ENCODE measurements around the gene ACTR6.

DNA sequence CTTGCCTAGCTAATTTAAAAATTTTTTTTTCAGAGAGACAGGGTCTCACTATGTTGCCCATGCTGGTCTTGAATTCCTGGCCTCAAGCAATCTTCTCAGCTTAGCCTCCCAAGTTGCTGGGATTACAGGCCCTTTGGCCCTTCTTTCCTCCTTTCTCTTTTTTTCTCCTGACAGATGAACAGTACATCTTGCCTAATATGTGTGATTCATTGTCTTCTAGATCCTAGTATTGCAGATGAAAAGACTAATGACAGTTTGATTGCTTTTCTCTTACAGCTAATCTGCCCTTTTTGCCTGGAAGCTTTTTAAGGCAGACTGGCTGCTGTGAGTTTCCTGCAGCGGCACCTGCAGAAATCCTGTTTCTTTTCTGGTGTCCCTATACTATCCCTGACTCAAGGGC lies 54.3 kb downstream of the ACTR6 start:
- TF ChIP-seq, protein P1, sequence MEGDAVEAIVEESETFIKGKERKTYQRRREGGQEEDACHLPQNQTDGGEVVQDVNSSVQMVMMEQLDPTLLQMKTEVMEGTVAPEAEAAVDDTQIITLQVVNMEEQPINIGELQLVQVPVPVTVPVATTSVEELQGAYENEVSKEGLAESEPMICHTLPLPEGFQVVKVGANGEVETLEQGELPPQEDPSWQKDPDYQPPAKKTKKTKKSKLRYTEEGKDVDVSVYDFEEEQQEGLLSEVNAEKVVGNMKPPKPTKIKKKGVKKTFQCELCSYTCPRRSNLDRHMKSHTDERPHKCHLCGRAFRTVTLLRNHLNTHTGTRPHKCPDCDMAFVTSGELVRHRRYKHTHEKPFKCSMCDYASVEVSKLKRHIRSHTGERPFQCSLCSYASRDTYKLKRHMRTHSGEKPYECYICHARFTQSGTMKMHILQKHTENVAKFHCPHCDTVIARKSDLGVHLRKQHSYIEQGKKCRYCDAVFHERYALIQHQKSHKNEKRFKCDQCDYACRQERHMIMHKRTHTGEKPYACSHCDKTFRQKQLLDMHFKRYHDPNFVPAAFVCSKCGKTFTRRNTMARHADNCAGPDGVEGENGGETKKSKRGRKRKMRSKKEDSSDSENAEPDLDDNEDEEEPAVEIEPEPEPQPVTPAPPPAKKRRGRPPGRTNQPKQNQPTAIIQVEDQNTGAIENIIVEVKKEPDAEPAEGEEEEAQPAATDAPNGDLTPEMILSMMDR (IDR thresholded peaks at IDR 0.05), result no peak
- TF ChIP-seq POLR2A (IDR thresholded peaks at IDR 0.05) (no peak), POLR2AphosphoS5 (IDR thresholded peaks at IDR 0.05) (no peak), EP300 (IDR thresholded peaks at IDR 0.05) (no peak)
